K562 (cell line): Measurements from ENCODE around the gene PCDHB14. TPM values are rescaled to one million over a fixed set of nuclear protein-coding genes. Genes with fewer than 3 reads are reported as not detected.

Experiments used
- ATAC-seq: fragments of 200-7000 bp; cut with Tn5 transposase; 3 replicates; pipeline ENCODE4 v1.9.1; 2020; ENCODE audit warnings: moderate library complexity
- Bru-seq: library from RNA; stranded (reverse); fragments of 400-500 nt; gene quantifications from one replicate; lab custom pipeline; 2021; lab: Mats Ljungman, UMichigan
- BruChase-seq, 2 experiments: library from RNA; stranded (reverse); fragments of 400-500 nt; gene quantifications; one replicate each; lab custom pipeline; 2021; lab: Mats Ljungman, UMichigan
- BruUV-seq: library from RNA; stranded (reverse); fragments of 400-500 nt; replicated peaks from 2 replicates; lab custom pipeline; 2021; lab: Mats Ljungman, UMichigan
- CTCF ChIA-PET: fragments of 300-600 bp; formaldehyde crosslinking; extraction: SDS; loops from one replicate; lab custom pipeline; 2021; ENCODE audit warnings: low intra/inter-chr PET ratio; lab: Yijun Ruan, JAX
- POLR2A ChIA-PET: fragments of 300-600, 350-650 bp; sonication (Branson Sonifier 250); formaldehyde crosslinking; extraction: SDS; loops from one replicate; lab custom pipeline; 2021; ENCODE audit warnings: antibody characterized with exemption, inconsistent platforms; lab: Yijun Ruan, JAX
- DNase-seq, 4 experiments: peaks; one replicate each; pipeline versions ENCODE4 v3.0.0 to v3.0.0-alpha.2; 2011 to 2018; ENCODE audit warnings: low spot score in 3 of 4, mixed read lengths in 3 of 4; ENCODE audit errors: extremely low read depth in 1 of 4
- FAIRE-seq: peaks from 2 replicates; lab custom pipeline; 2011; peaks lifted over from hg19 to GRCh38; lab: Jason Lieb, UNC
- H2AFZ ChIP-seq: 2 replicates; pipeline ENCODE4 v1.6.0; 2011; ENCODE audit warnings: low read depth, low read length, control low read depth, inconsistent platforms
- H3K27ac ChIP-seq: fragments of 200-600 bp; 3 replicates; pipeline ENCODE4 v1.8.0; 2011; ENCODE audit warnings: low read depth, mild to moderate bottlenecking, control low read depth, inconsistent platforms, low read length, moderate library complexity, mixed read lengths; ENCODE audit errors: extremely low read depth
- H3K27me3 ChIP-seq, 2 experiments: fragments of 300-600 bp in 1 of 2; 2 replicates in 1 of 2; 3 replicates in 1 of 2; pipeline versions ENCODE4 v1.6.0 to v1.8.0; 2011; ENCODE audit warnings: inconsistent platforms in 2 of 2, low read length in 2 of 2, mild to moderate bottlenecking in 1 of 2, mixed read lengths in 1 of 2, moderate library complexity in 1 of 2; ENCODE audit not compliant: control insufficient read depth in 2 of 2, insufficient read depth in 2 of 2
- H3K36me3 ChIP-seq: fragments of 300-600 bp; 3 replicates; pipeline ENCODE4 v1.8.0; 2011; ENCODE audit warnings: mild to moderate bottlenecking, low read length, inconsistent platforms; ENCODE audit not compliant: control insufficient read depth, insufficient read depth
- H3K4me1 ChIP-seq, 2 experiments: fragments of 200-600 bp in 1 of 2; replicated peaks in 1 of 2; 2 replicates in 1 of 2; 3 replicates in 1 of 2; pipeline versions ENCODE4 v1.5.1 to v1.8.0; 2011; ENCODE audit warnings: inconsistent platforms in 2 of 2, low read length in 2 of 2, mild to moderate bottlenecking in 1 of 2, mixed read lengths in 1 of 2, moderate library complexity in 1 of 2; ENCODE audit not compliant: control insufficient read depth in 2 of 2, insufficient read depth in 2 of 2
- H3K4me2 ChIP-seq: 2 replicates; pipeline ENCODE4 v1.6.1; 2011; ENCODE audit warnings: low read length, control low read depth, inconsistent platforms, mixed read lengths; ENCODE audit not compliant: insufficient read depth
- H3K4me3 ChIP-seq: fragments of 200-600 bp; sonication (generic), shearing (Covaris generic); 2 replicates; pipeline ENCODE4 v1.5.1; 2016; ENCODE audit warnings: control low read depth, inconsistent platforms
- H3K79me2 ChIP-seq: fragments of 200-600 bp; 3 replicates; pipeline ENCODE4 v1.8.0; 2011; ENCODE audit warnings: low read length, inconsistent platforms; ENCODE audit not compliant: control insufficient read depth, insufficient read depth
- H3K9ac ChIP-seq, 2 experiments: 2 replicates each; pipeline versions ENCODE4 v1.6.0 to v1.6.1; 2011; ENCODE audit warnings: low read depth in 2 of 2, low read length in 2 of 2, control low read depth in 1 of 2, inconsistent platforms in 1 of 2, mild to moderate bottlenecking in 1 of 2, mixed read lengths in 1 of 2; ENCODE audit not compliant: insufficient read depth in 1 of 2
- H3K9me1 ChIP-seq: one replicate; pipeline ENCODE4 v1.6.0; 2011; ENCODE audit warnings: inconsistent platforms, mild to moderate bottlenecking, low read length, moderate library complexity; ENCODE audit not compliant: control insufficient read depth, insufficient read depth
- H3K9me3 ChIP-seq: replicated peaks from 2 replicates; pipeline ENCODE4 v1.5.1; 2011; ENCODE audit warnings: low read depth, low read length, inconsistent platforms; ENCODE audit not compliant: control insufficient read depth, insufficient read depth
- H4K20me1 ChIP-seq: replicated peaks from 2 replicates; pipeline ENCODE4 v1.6.1; 2011; ENCODE audit warnings: low read length, inconsistent platforms, mixed read lengths; ENCODE audit not compliant: control insufficient read depth, insufficient read depth
- CTCF ChIP-seq, 3 experiments: IDR thresholded peaks in 2 of 3; conservative IDR thresholded peaks in 1 of 3; 2 replicates each; pipeline ENCODE4 v1.5.1; 2011 to 2012; ENCODE audit warnings: low read length in 3 of 3, mild to moderate bottlenecking in 3 of 3, control low read depth in 2 of 3, improper control_type of control experiment in 1 of 3, inconsistent platforms in 1 of 3, low read depth in 1 of 3, mixed read lengths in 1 of 3, moderate library complexity in 1 of 3; ENCODE audit not compliant: insufficient read depth in 2 of 3
- HMG20B ChIP-seq: fragments of 250-450 bp; sonication (Bioruptor Pico); IDR thresholded peaks from 2 replicates; pipeline ENCODE4 v1.5.0; 2021; ENCODE audit warnings: mild to moderate bottlenecking
- STAT5B ChIP-seq: fragments of 250-450 bp; sonication (Bioruptor Pico); IDR thresholded peaks from 2 replicates; pipeline ENCODE4 v1.8.0; 2021; ENCODE audit warnings: mild to moderate bottlenecking, inconsistent platforms
- ZBTB9 ChIP-seq: fragments of 450-650 bp; formaldehyde crosslinking; IDR thresholded peaks from 2 replicates; pipeline ENCODE4 v1.4.0; 2020; ENCODE audit warnings: mild to moderate bottlenecking, moderate library complexity
- ZNF232 ChIP-seq: sonication (generic); formaldehyde crosslinking; IDR thresholded peaks from 2 replicates; pipeline ENCODE4 v1.8.0; 2022; ENCODE audit warnings: mild to moderate bottlenecking, missing genetic modification reagents
- WGBS: fragments of 100-300 bp; shearing (Covaris generic); methylation state at CpG from one replicate; pipeline ENCODE4 v1.1.6; 2016; ENCODE audit warnings: low coverage, mixed read lengths; ENCODE audit not compliant: insufficient coverage; ENCODE audit errors: missing lambda C conversion rate; 5-methylcytosine and 5-hydroxymethylcytosine counted together
- in situ Hi-C: fragments of 300-500 bp; cut with MboI; formaldehyde crosslinking; loops from 4 replicates; pipeline ENCODE4 v1.15.0; 2018; ENCODE audit warnings: inconsistent platforms, mixed read lengths
- intact Hi-C: fragments of 100-400 bp; cut with micrococcal nuclease; formaldehyde crosslinking; loops from 2 replicates; pipeline ENCODE4 v1.14.2; 2022
- long read RNA-seq, 3 experiments: library from polyadenylated mRNA in 2 of 3; library from RNA in 1 of 3; unstranded in 2 of 3; stranded (forward) in 1 of 3; transcript quantifications; one replicate each; pipeline ENCODE4 v2.0.0, GENCODE V29; 2019 to 2022
- polyA minus RNA-seq, 3 experiments: library from RNA; depleted of rRNA, polyadenylated mRNA; stranded (reverse); fragments of >200 nt; gene quantifications; 2 replicates each; pipeline ENCODE4 v1.2.3, GENCODE V29; 2011
- polyA plus RNA-seq, 8 experiments: library from polyadenylated mRNA; depleted of rRNA in 4 of 8; stranded (reverse) in 5 of 8; unstranded in 3 of 8; fragments of >200 nt; fragmentation: Nextera tagmentation in 2 of 8; fragmentation: Illumina TruSeq in 1 of 8; extraction: Ambion mirVana in 2 of 8; extraction: Trizol in 1 of 8; gene quantifications; 2 replicates each; pipeline versions ENCODE4 v1.2.1 to v1.2.3, GENCODE V29; 2011 to 2014; ENCODE audit warnings: inconsistent platforms in 1 of 8, missing spikeins in 1 of 8
- total RNA-seq, 7 experiments: library from RNA; depleted of rRNA in 6 of 7; stranded (reverse); fragments of >200 nt in 6 of 7; fragmentation: Illumina TruSeq in 2 of 7; extraction: Trizol in 2 of 7; gene quantifications; 2 replicates each; pipeline versions ENCODE4 v1.2.1 to v1.2.3, GENCODE V29; 2011 to 2021; ENCODE audit warnings: low replicate concordance in 1 of 7

The PCDHB14 gene
- not detected in 2 replicates for total RNA-seq (2011; cell fraction: chromatin; rRNA removed; ENCODE audit: low replicate concordance)
- total RNA-seq (2011; cell fraction: nucleolus; rRNA removed) = not detected in 2 replicates
- not detected in 2 replicates for total RNA-seq (2011; cell fraction: nucleoplasm; rRNA removed)
- not detected in 2 replicates for total RNA-seq (2014; rRNA removed)
- total RNA-seq (2014; rRNA removed; fragmentation: Illumina TruSeq; extraction: Trizol) = not detected in 2 replicates
- total RNA-seq (2015; rRNA removed; fragmentation: Illumina TruSeq; extraction: Trizol) = not detected in 2 replicates
- total RNA-seq (2021) = not detected in 2 replicates
- not detected in 2 replicates for polyA plus RNA-seq (2011; rRNA removed)
- not detected in 2 replicates for polyA plus RNA-seq (2011; cell fraction: cytosol; rRNA removed)
- polyA plus RNA-seq (2011; cell fraction: nucleus; rRNA removed) = 0.04 TPM in 1 of 2 replicates, not detected in the other
- 0.04 TPM in 1 of 2 replicates, not detected in the other for polyA plus RNA-seq (2012)
- polyA plus RNA-seq (2014; fragmentation: Illumina TruSeq; extraction: Trizol) = not detected in 2 replicates
- not detected for polyA plus RNA-seq (2014; fragmentation: Nextera tagmentation; extraction: Ambion mirVana)
- polyA plus RNA-seq (2014; rRNA removed) = not detected in 2 replicates
- polyA minus RNA-seq (2011; rRNA and poly(A)+ RNA removed) = 0.04 TPM in 1 of 2 replicates, not detected in the other
- polyA minus RNA-seq (2011; cell fraction: cytosol; rRNA and poly(A)+ RNA removed) = not detected in 2 replicates
- not detected in 2 replicates for polyA minus RNA-seq (2011; cell fraction: nucleus; rRNA and poly(A)+ RNA removed)
- Bru-seq, nascent RNA = percentile 13 among the genes with signal in this experiment
- BruChase-seq, experiment 1, labeled RNA remaining after a 2-hour chase = percentile 19 among the genes with signal in this experiment
- BruChase-seq, experiment 2, labeled RNA remaining after a 6-hour chase = percentile 28 among the genes with signal in this experiment
- long read RNA-seq, experiment 1 = 0 reads
- long read RNA-seq, experiment 2 = 0 reads
- long read RNA-seq, experiment 3 = 0 reads

GRCh38 chr5:141223112-141223783 lies at the start of gene PCDHB14:
TSS of gene PCDHB14 (plus strand) at chr5:141223343. CDS start at chr5:141223506, 163 bp downstream.
- Histone ChIP-seq H3K27ac (no peak within 1 kb of the TSS), H3K9me3 (no peaks in the 10 kb centered on the region), H3K27me3 (peaks cover 0 to 6% of the 10 kb centered on the region in 2 experiments; a peak in 2 of 5 replicates), H3K36me3 (no peaks in the 10 kb centered on the region), H3K4me1 (no peaks in the 10 kb centered on the region), H3K4me3 (no peak within 1 kb of the TSS), H3K79me2 (no peaks in the 10 kb centered on the region), H3K9ac (no peak within 1 kb of the TSS), H4K20me1 (no peaks in the 10 kb centered on the region), H3K4me2 (no peak within 1 kb of the TSS; the same call in 1 of the 2 replicates), H3K9me1 (no peaks in the 10 kb centered on the region), H2AFZ (peak within 1 kb of the TSS; percentile 35; the same call in 1 of the 2 replicates)
- intact Hi-C loops = loop anchor here (1.0 kb wide), 1 partner anchor 341 kb away; no protein-coding TSS in a partner anchor
- in situ Hi-C loops = loop anchor here (25.0 kb wide), 1 partner anchor 914 kb away; no protein-coding TSS in a partner anchor
- BruUV-seq = no TSS peak
- ATAC-seq (peak; percentile 77), DNase-seq (peak in 3 of 4 experiments; percentile 8 to 30 (median 18)), FAIRE-seq (peak; percentile 77)
- WGBS = under 1% methylated on average over 15 of the region's 15 CpGs
- ChIA-PET POLR2A (interaction anchor here (1.2 to 1.3 kb wide), 2 partner anchors 9 to 341 kb away, joined by 3 to 4 read pairs; no protein-coding TSS in a partner anchor), CTCF (interaction anchor here (0.7 to 1.2 kb wide), 3 partner anchors 115 to 842 kb away, joined by 3 to 6 read pairs (median 3); partner anchors contain the start of gene PCDHGA2)
- TF ChIP-seq CTCF (IDR thresholded peaks at IDR 0.05 in 2 of 3, conservative IDR thresholded peaks at IDR 0.05 in 1 of 3; ENCODE audit: insufficient read depth in 2 of 3, low read depth in 1 of 3, low read length in 3 of 3) = peak; percentile 34 to 64 (median 52); a peak in 5 of 6 replicates
- TF ChIP-seq STAT5B (CRISPR knock-in tag) = no peak
- TF ChIP-seq HMG20B (CRISPR knock-in tag) = no peak
- no peak for TF ChIP-seq ZBTB9
- no peak for TF ChIP-seq ZNF232
